GM21619 (cell line): ENCODE data around the gene CANT1.

ENCODE experiments used
- ATAC-seq: cut with Tn5 transposase; IDR thresholded peaks from one replicate; pipeline ENCODE4 v1.9.1; 2021; ENCODE audit not compliant: unreplicated experiment

CANT1 gene

DNA sequence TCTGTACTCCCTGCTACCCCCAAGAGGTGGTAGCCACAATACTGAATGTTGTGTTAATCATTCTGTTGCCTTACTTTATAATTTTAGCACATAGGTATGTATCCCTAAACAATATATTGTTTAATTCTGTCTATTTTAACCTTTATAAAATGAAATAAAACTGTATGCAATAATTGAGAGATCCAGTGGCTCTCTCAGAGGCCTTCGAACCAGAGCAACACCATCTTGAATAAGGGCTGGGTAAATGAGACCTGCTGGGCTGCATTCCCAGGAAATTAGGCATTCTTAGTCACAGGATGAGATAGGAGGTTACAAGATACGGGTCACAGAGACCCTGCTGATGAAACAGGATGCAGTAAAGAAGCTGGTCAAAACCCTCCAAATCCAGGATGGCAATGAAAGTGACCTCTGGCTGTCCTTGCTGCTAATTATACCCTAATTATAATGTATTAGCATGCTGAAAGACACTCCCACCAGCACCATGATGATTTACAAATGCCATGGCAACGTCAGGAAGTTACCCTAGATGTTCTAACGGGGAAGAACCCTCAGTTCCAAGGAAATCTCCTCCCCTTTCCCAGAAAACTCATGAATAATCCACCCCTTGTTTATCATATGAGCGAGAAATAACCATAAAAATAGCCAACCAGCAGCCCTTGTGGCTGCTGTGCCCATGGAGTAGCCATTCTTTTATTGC is 2.0 kb upstream of the CANT1 start:
- no peak for ATAC-seq

DNA sequence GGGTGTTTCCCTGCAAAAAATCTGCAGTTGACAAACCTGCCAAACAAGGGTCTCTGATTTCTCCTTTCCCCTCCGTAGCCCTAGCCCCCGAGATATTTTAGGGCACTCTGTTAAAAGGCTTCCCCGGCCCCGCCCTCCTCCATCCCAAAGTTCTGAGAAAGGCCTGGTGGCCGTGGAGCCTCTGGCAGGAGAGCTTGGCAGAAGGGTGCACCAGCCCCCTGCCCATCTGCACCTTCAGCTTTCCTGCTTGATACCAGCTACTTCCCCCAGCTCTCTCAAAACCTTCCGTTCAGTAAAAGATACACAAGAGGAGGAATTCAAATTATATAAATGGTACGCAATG is 711 bp upstream of the CANT1 start:
- ATAC-seq = no peak

DNA sequence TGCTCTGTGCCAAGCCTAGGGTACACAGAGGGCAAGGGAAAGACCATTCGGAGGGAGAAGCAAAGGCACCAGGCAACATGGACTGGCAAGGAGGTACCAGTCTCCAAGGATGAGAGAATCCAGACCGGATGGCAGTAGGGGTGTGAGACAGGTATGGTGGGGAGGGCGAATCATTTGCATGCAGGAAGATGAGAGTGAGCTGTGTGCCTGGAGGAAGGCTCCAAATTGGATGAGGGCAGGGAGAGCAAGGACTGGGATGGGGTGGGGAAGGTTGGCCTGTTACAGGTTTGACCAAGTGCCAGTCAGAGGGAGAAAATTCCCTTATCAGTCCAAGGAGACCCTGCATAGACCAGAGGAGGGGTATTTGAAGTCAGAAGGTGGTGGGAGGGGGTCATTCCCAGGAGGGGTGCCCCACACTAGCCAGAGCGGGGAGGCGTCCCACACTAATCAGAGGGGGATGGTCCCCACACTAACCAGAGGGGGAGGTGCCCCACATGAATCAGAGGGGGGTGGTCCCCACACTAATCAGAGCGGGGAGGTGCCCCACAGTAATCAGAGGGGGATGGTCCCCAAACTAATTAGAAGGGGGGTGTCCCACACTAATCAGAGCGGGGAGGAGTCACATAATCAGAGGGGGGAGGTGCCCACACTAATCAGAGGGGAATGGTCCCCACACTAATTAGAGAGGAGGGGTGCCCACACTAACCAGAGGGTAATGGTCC is 737 bp downstream of the CANT1 start:
- ATAC-seq = no peak

DNA sequence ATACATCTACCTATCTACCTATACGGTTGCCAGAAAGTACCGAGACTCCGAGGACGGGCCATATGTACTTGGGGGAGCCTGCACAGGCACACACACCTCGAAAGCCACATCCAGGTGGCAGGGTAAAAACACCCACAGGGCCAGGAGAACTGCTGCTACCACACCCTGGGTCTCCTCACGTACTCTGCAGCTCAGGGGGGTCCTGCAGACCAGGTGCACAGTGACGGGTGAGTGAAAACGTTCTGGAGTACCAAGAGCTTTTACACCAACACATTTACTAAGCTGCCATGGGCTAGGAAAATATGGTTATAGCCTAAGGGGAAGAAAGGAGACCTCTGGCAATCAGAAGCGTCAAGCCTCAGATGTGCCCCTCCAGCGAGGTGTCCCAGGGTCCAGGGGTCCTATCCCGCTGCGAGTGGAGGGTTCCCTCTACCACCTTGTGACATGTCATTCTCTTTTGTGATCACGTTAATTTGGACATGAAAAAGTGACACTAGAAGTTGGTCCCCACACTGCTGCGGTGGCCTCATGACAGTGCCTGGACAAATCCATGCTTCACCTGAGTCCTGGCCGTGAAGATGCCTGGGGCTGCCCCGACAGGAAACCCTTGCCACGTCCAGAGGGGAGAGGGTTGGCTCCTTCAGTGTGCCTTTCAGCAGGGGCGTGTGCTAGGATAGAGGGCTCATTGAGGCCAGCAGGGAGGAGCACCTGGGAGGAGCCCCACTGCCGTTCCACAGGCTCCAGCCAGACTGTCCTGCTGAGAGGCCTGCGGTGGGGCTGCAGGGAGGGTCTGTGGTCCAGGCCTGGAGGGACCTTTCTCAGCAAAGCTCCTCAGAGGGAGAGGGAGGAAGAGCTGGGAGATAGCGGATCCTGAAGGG is 1.8 kb downstream of the CANT1 start:
- ATAC-seq = no peak

DNA sequence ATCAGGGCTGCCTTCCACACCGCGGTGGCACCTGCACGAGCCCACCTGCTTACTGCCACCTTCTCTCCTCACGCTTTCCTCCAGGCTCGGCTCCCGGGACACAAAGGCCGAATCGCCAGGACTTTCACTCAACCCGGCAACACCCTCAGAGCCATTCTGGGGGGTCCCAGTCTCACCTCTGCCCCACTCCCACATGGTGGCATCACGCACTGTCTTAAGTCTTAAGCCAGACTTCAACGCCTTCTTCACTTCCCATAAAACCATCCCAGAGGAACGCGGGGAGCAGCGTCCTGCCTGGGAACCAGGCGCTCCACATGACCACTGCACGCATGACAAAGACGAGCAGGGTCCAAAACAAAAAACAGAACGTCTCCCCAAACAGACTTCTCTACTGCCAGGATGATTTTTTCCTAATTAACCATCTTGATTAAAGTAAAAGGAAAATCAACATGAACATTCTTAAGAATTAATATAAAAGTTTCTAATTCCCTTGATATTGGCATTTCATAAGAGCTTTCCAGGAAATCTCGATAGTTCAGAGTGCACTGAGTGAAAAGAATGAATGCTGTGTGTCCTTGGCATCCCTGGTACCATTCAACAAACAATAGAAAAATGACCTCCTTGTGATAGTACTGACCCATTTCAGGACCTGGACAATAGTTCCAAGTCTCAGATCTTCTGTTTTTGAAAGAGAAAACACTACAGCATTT is 2.6 kb downstream of the CANT1 start:
- ATAC-seq = no peak

DNA sequence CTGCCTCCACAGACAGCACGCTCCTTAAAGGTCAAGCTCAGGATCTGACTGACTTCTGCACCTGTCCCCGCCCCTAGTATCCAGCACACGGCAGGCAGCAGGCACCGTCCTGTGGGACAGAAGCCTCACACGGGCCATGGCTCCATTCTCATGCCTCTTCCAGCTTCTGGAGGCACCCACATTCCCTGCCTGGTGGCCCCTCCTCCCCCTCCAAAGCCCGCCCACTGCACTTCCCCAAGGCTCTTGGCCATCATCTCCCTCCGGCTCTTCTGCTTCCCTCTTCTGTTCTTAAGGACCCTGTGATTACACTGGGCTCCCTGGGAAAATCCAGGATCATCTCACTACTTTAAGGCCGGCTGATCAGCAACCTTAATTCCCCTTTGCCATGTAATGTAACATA is 3.5 kb downstream of the CANT1 start:
- ATAC-seq = no peak

DNA sequence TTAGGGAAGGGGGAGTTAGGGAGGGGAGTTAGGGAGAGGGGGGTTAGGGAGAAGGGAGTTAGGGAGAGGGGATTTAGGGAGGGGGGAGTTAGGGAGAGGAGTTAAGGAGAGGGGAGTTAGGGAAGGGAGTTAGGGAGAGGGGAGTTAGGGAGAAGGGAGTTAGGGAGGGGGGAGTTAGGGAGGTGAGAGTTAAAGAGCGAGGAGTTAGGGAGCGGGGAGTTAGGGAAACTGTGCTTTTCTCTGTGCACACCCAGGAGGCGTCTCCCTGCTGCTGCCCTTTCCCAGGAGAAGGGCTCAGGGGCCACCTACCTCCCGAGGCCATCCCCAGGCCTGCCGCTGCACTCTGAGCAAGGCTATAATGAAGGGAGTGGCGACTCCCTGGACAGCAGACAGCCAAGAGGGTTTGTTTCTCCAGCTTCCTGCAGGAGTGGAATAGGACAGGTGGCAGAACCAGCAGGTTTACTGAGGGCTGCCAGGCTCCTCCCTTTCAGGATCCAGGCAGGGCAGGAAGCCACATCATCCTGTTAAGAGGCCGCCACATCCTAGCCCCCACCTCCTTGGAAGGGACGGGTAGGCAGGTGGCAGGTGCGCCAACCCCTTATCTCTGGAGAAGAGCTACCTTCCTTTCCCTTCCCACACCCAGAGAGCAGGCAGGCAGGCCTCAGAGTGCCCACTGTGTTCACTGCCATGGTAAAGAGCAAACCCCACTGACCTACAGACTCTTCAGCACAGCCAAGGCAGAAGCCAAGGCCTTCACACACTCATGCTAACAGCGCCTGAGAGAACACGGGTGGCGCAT is 4.3 kb downstream of the CANT1 start:
- ATAC-seq = no peak

DNA sequence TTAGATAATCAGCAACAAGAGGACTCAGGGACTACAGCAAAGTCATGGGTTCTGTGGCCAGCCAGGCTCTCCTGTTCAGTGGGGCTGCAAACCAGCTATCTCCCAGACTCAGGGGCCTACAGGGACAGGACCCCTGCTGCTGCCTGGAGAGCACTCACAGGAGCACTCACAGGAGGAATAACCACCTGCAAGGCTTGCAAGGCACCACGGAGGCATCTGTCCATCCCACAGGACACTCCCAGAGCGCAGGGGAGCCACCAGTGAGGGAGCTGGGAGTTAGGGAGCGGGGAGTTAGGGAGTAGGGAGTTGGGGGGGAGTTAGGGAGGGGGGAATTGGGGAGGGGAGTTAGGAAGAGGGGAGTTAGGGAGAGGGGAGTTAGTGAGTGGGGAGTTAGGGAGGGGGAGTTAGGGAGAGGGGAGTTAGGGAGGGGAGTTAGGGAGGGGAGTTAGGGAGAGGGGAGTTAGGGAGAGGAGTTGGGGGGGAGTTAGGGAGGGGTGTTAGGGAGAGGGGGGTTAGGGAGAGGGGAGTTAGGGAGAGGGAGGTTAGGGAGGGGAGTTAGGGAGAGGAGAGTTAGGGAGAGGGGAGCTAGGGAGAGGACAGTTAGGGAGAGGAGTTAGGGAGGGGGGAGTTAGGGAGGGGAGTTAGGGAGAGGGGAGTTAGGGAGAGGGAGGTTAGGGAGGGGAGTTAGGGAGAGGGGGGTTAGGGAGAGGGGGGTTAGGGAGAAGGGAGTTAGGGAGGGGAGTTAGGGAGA is 5.7 kb downstream of the CANT1 start:
- ATAC-seq = no peak

DNA sequence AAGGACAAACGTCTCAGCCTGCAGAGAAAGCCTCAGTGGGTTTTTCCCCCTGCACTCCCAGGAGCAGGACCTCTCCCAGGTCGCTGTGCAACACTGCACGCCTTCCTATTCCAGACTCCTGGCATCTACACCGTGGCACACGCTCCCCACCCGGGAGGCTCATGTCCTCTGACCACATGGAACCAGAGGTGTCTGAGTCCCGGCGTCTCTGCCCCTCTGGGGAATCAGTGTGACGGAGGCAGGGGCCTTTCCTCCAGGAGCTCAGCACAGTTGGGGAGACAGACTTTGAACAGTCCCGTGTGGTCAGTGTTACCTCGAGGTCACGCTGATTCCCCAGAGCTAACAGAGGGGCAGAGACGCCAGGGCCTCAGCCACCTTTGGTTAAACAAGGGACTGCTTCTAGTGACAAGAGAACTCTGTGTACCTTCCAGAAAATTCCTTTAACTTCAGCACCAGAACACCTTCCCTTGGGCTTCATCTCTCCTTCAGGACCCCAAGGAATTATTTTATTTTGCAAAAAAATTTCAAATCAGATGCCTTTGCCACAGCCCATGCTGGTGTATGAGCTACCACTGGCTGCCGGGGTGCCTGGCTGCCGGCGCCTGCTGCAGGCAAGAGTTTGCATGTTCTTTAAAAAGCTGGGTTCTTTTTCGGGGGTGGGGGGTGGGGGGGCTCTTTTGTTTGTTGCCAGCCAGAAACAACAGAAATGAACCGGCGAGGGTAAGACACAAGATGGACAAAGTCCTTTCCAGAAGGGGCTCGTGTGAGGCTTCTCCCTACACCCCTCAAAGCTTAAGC is 6.6 kb downstream of the CANT1 start:
- no peak for ATAC-seq

DNA sequence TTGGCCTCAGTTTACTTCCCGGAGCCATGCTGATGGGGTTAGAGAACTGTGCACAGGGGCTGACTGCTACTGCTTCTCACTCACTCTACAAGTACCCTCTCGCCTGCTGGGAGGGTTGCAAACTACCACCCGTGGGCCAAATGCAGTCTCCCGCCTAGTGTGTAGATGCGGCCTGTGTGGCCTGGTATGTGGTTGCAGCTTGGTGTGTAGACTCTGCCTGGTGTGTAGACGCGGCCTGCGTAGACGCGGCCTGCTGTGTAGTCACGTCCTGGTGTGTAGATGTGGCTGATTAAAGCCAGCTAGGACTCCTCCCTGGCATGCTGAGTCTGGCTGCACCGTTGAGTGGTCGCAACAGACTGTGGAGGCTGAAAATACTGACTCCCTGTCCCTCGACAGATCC is 7.3 kb downstream of the CANT1 start:
- no peak for ATAC-seq

DNA sequence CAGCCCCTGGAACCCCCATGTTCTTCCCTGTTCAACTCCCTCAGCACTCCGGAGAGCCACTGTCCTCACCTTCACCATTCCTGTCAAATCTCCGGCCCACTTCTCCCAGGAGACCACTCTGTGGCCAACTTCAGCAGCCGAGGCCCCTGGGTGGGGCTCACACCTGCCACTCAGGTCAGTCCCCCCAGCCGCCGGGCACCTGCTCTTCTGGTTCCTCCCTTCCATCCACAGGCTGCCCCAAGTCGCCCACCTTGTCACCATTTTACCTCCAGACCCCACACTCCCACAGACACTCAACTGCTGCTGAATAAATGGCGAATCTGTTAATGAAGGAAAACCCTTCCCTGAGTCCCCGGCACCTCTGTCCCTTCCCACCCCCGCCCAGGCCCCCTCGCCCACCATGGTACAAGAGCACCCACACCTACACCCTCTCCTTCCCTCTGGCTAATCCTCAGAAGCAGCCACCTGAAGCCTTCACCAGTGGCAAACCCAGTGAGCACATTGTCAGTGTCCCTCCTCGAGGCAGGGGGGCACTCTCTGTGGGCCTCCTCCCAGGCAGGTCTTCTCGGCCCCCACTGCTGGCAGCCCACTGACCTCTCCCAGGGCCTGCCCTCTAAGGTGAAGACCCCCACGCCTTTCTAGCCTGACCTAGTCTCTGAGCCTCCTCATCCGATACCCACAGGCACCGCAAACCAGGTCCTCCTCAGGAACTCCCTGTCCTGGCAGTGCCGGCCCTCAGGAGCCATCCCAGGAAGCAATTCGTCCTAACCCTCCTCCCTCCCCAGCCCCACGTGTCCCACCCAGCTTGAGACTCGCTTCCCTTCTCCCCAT is 8.2 kb downstream of the CANT1 start:
- ATAC-seq = no peak

DNA sequence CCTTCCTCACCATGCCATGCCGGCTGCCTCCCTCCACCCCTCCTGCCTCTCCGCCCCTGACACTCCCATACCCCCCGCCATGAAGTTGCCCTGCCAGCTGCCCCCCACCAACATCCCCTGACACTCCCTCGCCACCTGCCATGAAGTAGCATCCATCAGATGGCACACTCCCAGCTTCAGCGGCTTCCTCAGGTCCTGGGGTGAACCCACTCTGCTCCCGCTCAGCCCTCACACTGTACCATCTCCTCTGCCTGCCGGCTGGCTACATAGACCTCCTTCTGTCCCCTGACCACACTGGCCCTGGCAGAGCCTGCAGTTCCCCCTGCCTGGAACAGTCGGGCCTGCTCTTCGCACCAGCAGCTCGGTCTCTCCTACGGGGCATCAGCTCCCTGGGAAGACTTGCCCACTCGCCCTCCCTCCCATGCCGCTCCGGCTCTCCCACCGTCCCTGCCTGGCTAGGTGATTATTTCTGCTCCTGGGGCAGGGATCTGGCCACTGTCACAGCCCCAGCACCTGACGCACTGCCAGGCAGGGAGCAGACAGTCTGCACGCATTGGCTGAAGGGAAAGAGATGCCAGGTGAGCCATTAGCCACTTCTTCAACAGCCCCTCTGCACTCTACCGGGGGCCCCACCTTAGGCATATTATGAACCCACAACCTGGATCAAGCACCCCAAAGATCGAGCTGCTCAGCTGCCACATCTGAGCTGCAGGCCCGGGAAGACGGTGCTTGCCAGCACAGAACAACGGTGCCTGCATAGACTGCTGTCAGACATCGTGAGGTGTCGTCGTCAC is 9.0 kb downstream of the CANT1 start:
- no peak for ATAC-seq

DNA sequence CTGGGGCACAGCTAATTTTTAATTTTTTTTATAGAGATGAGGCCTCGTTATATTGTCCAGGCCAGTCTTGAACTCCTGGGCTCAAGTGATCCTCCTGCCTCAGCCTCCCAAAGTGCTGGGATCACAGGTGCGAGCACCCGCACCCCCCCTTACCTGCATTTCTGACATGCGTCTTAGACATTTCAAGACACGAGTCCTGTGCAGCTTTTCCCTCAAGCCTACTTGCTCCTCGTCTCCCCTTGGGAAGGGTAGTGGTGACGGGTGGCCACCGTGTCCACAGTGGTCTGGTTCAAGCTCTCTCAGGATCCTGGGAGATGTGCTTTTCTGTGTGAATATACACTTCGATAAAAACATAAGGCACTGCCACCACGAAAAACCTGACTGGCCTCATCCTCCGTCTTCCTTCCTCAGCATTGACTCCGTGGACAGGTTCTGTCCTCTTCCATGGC is 9.6 kb downstream of the CANT1 start:
- no peak for ATAC-seq

DNA sequence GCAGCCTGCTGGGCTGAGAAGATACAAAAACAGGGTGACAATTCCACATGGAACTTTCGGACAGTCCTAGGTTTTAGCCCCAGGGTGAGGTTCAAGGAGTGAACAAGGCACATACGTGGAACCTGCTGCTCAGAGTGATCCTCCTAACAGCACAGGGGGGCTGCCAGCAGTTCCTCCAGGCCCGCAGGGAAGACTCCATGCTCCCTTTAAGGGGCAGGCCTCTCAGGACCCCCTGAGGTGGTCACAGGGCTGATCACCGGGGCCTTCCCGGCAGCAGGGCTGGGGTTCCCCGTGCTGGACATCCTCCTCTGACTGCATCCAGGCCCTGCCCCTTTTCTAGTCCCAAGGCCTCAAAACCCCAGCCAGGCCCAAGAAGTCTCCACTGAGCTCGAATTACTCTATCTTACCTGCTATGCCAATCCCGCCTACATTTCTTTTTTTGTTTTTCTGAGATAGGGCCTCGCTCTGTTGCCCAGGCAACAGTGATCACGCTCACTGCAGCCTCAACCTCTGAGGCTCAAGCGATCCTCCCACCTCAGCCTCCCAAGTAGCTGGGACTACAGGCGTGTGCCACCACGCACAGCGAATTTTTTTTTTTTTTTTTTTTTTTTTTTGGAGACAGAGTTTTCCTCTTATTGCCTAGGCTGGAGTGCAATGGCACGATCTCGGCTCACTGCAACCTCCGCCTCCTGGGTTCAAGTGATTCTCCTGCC is 10.4 kb downstream of the CANT1 start:
- no peak for ATAC-seq

DNA sequence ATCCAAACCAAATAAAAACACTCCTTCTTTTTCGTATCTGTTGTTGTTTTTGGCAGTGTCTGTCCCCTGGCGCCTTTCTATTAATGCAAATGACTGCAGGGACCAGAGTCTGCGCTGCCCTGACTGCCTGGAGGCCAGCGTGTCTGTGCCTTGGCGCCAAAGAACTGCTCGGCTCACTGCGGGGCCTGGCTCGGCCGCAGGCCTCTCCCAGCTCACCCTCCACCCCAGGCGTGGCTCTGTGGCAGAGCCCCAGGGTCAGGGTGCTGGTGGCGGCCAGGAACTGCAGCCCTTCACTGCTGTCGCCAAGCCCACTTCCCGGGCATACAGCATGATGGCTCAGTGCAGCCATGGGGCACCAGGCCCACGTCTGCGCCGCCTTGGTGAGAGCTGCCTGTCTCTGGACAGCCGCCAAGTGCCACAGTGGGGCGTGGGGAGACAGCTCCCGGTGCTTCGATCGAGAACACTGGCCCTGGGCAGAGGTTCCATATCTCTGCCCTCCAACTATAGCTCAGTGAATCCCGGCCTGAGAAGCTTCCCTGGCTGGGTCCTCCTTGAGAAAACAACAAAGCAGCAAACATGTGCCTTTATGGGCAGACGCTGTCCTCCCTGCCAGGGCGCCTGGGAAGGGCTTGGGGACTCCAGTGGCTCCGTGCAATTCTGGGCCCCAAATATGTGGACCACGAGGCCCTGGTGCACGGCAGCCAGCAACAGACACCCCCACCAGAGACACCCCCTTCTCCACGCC is 11.1 kb downstream of the CANT1 start:
- no peak for ATAC-seq

DNA sequence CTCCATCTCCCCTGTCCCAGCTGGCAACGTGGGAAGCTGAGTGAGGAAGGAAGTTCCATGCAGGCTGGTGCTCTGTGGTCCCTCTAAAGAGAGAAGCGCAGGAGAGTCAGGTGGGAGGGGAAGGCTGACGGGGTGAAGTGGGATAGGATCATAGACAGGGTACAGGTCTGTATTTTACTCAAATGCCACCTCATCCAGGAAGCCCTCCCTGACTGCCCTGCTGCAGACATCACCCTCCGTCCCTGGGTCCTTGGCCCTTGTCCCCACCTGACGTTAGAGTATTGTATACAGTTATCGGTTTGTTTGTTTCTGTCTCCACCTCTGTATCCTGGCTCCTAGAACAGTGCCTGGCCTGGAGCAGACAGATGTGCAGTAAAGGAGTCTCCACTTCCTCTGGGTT is 11.7 kb downstream of the CANT1 start:
- no peak for ATAC-seq
